Measurements from ENCODE around the gene ANKRD33B. TPM values are rescaled to one million over a fixed set of nuclear protein-coding genes. Genes with fewer than 3 reads are reported as not detected.

Gene ANKRD33B
- total RNA-seq, 1 donor from 2014 or later, result 8.1 TPM

GRCh38 chr5:10700516-10700915, 136.6 kb downstream of the ANKRD33B start:
- DNase-seq, result no peak

GRCh38 chr5:10701567-10702039, 137.7 kb downstream of the ANKRD33B start:
- peak; percentile 47 for DNase-seq

GRCh38 chr5:10702040-10702629, 138.3 kb downstream of the ANKRD33B start:
- DNase-seq, result no peak

DNA sequence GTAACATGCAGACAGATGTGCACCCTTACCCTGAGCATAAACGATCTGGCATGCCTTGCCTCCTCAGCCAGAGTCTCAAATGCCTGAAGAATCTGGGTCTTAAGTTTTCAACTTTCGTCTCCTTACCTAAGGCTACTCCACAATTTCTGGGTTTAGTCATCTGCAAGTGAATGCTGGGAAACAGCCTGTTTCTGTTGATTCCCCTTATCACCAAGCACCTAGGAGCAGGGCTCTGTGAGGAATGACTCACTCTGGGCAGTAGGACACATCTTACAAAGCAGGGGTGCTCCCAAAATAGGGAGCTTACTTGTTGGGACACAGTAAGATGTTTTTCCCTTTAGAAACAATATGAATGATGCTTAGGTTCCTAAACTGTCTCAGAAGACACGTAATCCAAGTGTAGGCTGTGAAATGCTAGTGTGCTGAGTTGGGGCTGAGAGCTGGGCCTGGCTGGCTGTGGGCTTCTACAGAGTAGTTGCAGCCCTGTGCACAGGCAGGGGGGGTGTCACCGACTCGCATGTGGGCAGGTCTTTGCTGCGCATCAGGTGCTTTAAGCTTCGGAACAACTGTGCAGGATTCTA, 139.1 kb downstream of the ANKRD33B start:
- no peak for DNase-seq

DNA sequence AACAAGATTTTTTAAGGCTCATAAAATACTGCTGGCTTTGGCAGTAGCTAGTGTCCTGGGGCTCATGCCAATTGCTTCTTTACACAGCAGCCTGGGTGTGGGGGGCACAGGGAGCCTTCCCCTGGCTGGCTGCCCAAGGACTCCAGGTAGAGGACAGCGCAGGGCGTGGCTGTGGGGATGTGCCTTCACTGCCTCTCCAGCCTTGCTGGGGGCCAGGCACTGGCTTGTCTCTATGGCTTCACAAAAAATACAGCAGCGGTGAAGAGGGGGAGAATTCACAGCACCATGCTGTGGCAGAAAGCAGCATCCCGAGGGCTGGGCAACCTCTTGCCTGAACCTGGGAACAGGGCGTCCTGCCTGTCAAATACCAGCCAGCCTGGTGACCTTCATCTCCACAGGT, 139.8 kb downstream of the ANKRD33B start:
- no peak for DNase-seq

- no peak for DNase-seq
Observed at GRCh38 chr5:10704949-10705621, 141.2 kb downstream of the ANKRD33B start.

DNA sequence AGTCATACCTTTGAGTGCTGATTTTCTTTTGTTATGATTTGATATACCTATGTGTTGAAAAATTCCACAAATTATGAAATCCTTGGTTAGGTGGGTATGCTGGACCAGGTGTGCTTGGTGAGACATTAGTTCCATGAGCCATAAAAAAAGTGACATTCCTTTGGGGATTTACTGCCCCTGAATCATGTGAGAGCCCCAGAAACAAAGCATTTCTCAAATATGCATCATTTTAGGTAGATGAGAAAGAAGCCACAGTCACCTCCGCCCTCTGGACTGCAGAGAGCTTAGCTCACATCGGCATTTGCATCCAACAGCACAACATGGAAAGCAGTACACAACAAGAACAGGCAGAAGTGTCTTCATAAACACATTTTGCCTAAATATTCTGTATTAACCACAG, 141.9 kb downstream of the ANKRD33B start:
- DNase-seq, result no peak

GRCh38 chr5:10706326-10706725, 142.5 kb downstream of the ANKRD33B start:
- DNase-seq, result no peak

Small RNA genes lying within 50 kb of the gene (small RNA-seq; reads per million reads assigned to genes)
- gene AC012629.4 (ENCODE audit: low replicate concordance) (not detected), gene AC112200.1 (ENCODE audit: low replicate concordance) (not detected)

Other genes with a start within 250 kb of the ANKRD33B start
- 133 TPM for gene MARCHF6, start 210.4 kb upstream of the ANKRD33B start, total RNA-seq
- gene ROPN1L, start 122.2 kb upstream of the ANKRD33B start, total RNA-seq, result 0.41 TPM
- gene DAP, start 197.2 kb downstream of the ANKRD33B start, total RNA-seq, result 26.2 TPM

All from tongue (tissue), 3 donors.